Gastrocnemius medialis (tissue), 4 donors: ENCODE data around the gene SLC35G1. TPM values are rescaled to one million over a fixed set of nuclear protein-coding genes. Genes with fewer than 3 reads are reported as not detected.

ENCODE experiments used
- ATAC-seq, 2 donors: fragments of 150-250 bp; one replicate each; pipeline ENCODE4 v1.9.1; 2016
- DNase-seq, 2 donors: peaks; one replicate each; pipeline ENCODE4 v3.0.0-alpha.2; 2019
- H3K27ac ChIP-seq, 4 donors: fragments of 200-600 bp; sonication (generic); 1 replicate in 1 of 4; 2 replicates in 3 of 4; pipeline ENCODE4 v1.5.1; 2016 to 2018; ENCODE audit warnings: mild to moderate bottlenecking in 2 of 4, moderate library complexity in 1 of 4
- H3K27me3 ChIP-seq, 3 donors: fragments of 200-600 bp; sonication (generic) in 2 of 3; 1 replicate in 1 of 3; 2 replicates in 2 of 3; pipeline versions ENCODE4 v1.5.1 to v1.6.0; 2016 to 2019; ENCODE audit warnings: mild to moderate bottlenecking in 1 of 3, moderate library complexity in 1 of 3
- H3K36me3 ChIP-seq, 2 donors: fragments of 200-600 bp; sonication (generic) in 1 of 2; one replicate each; pipeline ENCODE4 v1.5.1; 2017 to 2018
- H3K4me1 ChIP-seq, 2 donors: fragments of 200-600 bp; sonication (generic) in 1 of 2; one replicate each; pipeline ENCODE4 v1.5.1; 2016 to 2017; ENCODE audit warnings: mild to moderate bottlenecking in 2 of 2
- H3K4me3 ChIP-seq, 4 donors: fragments of 200-600 bp; sonication (generic) in 3 of 4; 1 replicate in 1 of 4; 2 replicates in 3 of 4; pipeline ENCODE4 v1.5.1; 2016 to 2019; ENCODE audit warnings: mild to moderate bottlenecking in 2 of 4
- H3K9me3 ChIP-seq, 3 donors: fragments of 200-600 bp; sonication (generic) in 2 of 3; 1 replicate in 1 of 3; 2 replicates in 2 of 3; pipeline ENCODE4 v1.5.1; 2016 to 2019
- POLR2A ChIP-seq, 2 donors: fragments of 450-650 bp; IDR thresholded peaks; one replicate each; pipeline ENCODE4 v1.6.1; 2017; ENCODE audit warnings: antibody characterized with exemption in 2 of 2, mild to moderate bottlenecking in 2 of 2, moderate library complexity in 2 of 2
- in situ Hi-C, 4 donors: fragments of 200-750 bp; cut with MboI; loops; one replicate each; pipeline versions ENCODE4 v1.15.0 to v1.8.0; 2017; ENCODE audit warnings: low sequenced_read_pairs in 4 of 4
- intact Hi-C: fragments of 100-400 bp; cut with DNase I; formaldehyde crosslinking; loops from one replicate; pipeline ENCODE4 v1.15.1; 2023; ENCODE audit warnings: low total_unique reads
- total RNA-seq, 4 donors: library from RNA; depleted of rRNA; stranded (reverse); fragments of >200 nt; gene quantifications; one replicate each; pipeline versions ENCODE4 v1.1.0 to v1.2.3, GENCODE V29; 2016
- TF ChIP-seq, protein P1 (sequence below), 5 experiments: fragments of 450-650 bp in 3 of 5; fragments of 200-600 bp in 2 of 5; sonication (generic) in 2 of 5; IDR thresholded peaks in 4 of 5; conservative IDR thresholded peaks in 1 of 5; 1 replicate in 4 of 5; 2 replicates in 1 of 5; pipeline ENCODE4 v1.5.1; 2016 to 2019; ENCODE audit warnings: antibody characterized with exemption in 5 of 5, mild to moderate bottlenecking in 3 of 5, moderate library complexity in 3 of 5

Gene SLC35G1
- total RNA-seq, 4 donors from 2014 or later = 0.78 to 3.4 (median 0.97) TPM

DNA sequence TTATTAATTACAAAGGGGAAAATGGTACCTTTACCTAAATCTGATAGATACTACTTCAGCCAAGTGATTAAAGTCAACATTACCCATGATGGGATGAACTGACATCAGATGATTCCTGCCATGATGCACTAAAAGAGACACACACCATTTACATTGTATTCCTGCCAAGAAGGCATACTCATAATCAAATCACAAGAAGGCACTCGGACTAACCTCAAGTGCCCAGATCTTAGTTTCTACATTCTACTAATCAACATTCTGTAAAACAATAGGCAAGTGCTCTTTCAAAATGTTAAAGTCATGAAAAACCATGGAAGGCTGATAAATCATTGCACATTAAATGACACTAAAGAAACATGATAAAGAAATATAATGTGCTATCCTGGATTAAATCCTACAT, 44.4 kb downstream of the SLC35G1 start:
- in situ Hi-C loops = no loop called here
- H3K4me1 ChIP-seq = peaks cover 21 to 23% of the 10 kb centered on the region in 2 donors
- intact Hi-C loops = no loop called here

DNA sequence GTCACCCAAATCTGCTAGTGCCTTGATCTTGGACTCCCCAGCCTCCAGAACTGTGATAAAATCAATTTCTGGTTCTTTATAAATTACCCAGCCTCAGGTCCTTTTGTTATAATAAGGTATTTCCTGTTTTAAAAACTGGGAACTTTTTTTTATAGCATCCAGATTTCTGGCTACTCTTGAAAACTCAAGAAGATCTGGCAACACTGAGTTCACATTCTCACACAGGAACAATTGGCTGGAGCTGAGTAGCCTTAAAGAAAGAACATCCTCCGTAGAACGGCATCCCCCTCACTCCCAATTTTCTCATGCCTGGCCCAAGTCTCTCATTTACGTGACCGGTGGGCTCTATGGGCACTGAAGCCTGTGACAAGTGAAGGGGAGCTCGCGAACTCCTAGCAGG, 47.1 kb downstream of the SLC35G1 start:
- DNase-seq = no peak

More for the DNA sequence above, 44.4 kb downstream of the SLC35G1 start:
- Histone ChIP-seq H3K4me3 (no peak overlapping the region), H3K9me3 (no peaks in the 10 kb centered on the region), H3K27ac (no peak overlapping the region), H3K27me3 (no peaks in the 10 kb centered on the region), H3K36me3 (no peaks in the 10 kb centered on the region)
- no peak for ATAC-seq
- TF ChIP-seq, protein P1, sequence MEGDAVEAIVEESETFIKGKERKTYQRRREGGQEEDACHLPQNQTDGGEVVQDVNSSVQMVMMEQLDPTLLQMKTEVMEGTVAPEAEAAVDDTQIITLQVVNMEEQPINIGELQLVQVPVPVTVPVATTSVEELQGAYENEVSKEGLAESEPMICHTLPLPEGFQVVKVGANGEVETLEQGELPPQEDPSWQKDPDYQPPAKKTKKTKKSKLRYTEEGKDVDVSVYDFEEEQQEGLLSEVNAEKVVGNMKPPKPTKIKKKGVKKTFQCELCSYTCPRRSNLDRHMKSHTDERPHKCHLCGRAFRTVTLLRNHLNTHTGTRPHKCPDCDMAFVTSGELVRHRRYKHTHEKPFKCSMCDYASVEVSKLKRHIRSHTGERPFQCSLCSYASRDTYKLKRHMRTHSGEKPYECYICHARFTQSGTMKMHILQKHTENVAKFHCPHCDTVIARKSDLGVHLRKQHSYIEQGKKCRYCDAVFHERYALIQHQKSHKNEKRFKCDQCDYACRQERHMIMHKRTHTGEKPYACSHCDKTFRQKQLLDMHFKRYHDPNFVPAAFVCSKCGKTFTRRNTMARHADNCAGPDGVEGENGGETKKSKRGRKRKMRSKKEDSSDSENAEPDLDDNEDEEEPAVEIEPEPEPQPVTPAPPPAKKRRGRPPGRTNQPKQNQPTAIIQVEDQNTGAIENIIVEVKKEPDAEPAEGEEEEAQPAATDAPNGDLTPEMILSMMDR (IDR thresholded peaks at IDR 0.05 in 4 of 5, conservative IDR thresholded peaks at IDR 0.05 in 1 of 5) = no peak
- TF ChIP-seq POLR2A (IDR thresholded peaks at IDR 0.05) = no peak
- no peak for DNase-seq

DNA sequence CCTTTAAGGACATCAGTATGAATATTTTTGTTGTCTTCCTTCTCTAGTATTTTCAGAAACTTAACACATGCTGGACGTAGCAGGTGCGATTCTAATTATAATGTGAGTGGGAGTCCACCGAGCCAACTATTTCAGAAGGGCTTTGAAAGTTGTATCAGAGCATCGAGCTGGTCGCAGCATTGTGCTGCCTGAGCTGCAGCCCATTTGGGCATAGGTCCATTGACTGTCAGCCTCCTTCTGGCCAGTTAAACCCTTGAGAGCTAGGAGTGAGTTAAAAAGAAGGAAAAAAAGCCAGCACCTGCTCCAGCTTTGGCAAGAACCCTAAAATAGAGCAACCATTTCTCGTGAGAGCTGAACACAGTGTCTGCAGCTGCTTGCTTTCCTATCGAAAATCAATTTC, 47.8 kb downstream of the SLC35G1 start:
- H3K4me3 ChIP-seq = peak overlapping the region in 1 of 4 donors; percentile 27
- TF ChIP-seq POLR2A (IDR thresholded peaks at IDR 0.05) = no peak
- TF ChIP-seq, protein P1 (IDR thresholded peaks at IDR 0.05 in 4 of 5, conservative IDR thresholded peaks at IDR 0.05 in 1 of 5) = no peak
- in situ Hi-C loops (no loop called here), intact Hi-C loops (loop anchor here (5.0 kb wide), 1 partner anchor 44 kb away; no protein-coding TSS in a partner anchor)
- H3K9me3 ChIP-seq = no peaks in the 10 kb centered on the region
- ATAC-seq (peak; percentile 83 to 86), DNase-seq (peak; percentile 21 to 26)
- H3K36me3 ChIP-seq = no peaks in the 10 kb centered on the region
- H3K27ac ChIP-seq = peak overlapping the region in 3 of 4 donors; percentile 6 to 63 (median 62)
- no peaks in the 10 kb centered on the region for H3K27me3 ChIP-seq
- H3K4me1 ChIP-seq = peaks cover 34 to 37% of the 10 kb centered on the region in 2 donors

More for the DNA sequence above, 47.1 kb downstream of the SLC35G1 start:
- Histone ChIP-seq H3K9me3 (no peaks in the 10 kb centered on the region), H3K36me3 (no peaks in the 10 kb centered on the region), H3K4me1 (peaks cover 27 to 30% of the 10 kb centered on the region in 2 donors), H3K4me3 (no peak overlapping the region), H3K27me3 (no peaks in the 10 kb centered on the region), H3K27ac (peak overlapping the region in 2 of 4 donors; percentile 62 to 63)
- ATAC-seq = no peak
- in situ Hi-C loops (no loop called here), intact Hi-C loops (loop anchor here (5.0 kb wide), 1 partner anchor 44 kb away; no protein-coding TSS in a partner anchor)
- no peak for TF ChIP-seq POLR2A (IDR thresholded peaks at IDR 0.05)
- TF ChIP-seq, protein P1 (IDR thresholded peaks at IDR 0.05 in 4 of 5, conservative IDR thresholded peaks at IDR 0.05 in 1 of 5) = no peak

DNA sequence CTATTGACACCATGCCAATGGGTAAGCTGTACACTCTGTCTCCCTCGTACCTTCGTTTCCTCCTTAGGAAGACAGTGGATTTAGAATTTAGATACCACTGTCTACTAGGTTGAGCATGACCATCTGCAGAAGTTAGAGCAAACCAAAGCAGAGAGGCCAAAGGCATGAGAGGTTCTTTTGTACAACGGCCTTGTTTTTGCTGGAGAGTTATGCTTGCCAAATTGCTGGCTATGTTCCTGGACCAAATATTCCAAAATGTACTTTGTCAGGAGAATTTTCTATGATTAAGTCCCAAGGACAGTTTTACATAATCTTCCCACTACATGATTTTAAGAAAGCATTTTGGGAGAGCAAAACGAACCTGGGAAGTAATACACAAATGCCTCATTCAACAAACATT, 52.0 kb downstream of the SLC35G1 start:
- in situ Hi-C loops = no loop called here
- TF ChIP-seq, protein P1 (IDR thresholded peaks at IDR 0.05 in 4 of 5, conservative IDR thresholded peaks at IDR 0.05 in 1 of 5) = no peak
- TF ChIP-seq POLR2A (IDR thresholded peaks at IDR 0.05) = no peak
- Histone ChIP-seq H3K27me3 (no peaks in the 10 kb centered on the region), H3K27ac (peak overlapping the region in 2 of 4 donors; percentile 85 to 88), H3K4me1 (peaks cover 41 to 48% of the 10 kb centered on the region in 2 donors), H3K36me3 (no peaks in the 10 kb centered on the region), H3K9me3 (no peaks in the 10 kb centered on the region), H3K4me3 (no peak overlapping the region)
- intact Hi-C loops = loop anchor here (2.0 kb wide), 3 partner anchors 47 to 267 kb away; partner anchors contain the start of gene PLCE1
- no peak for DNase-seq
- no peak for ATAC-seq
